Measurements from ENCODE around the gene SRBD1.

Gene SRBD1

GRCh38 chr2:45586600-45586999 is 24.5 kb downstream of the SRBD1 start:
- ATAC-seq (ENCODE audit: insufficient read depth, low read depth) = no peak
- H3K79me2 ChIP-seq (ENCODE audit: insufficient read depth, low read length) = peaks cover 3% of the 10 kb centered on the region; the same call in 1 of the 2 replicates
- H3K27ac ChIP-seq (ENCODE audit: low read length) = no peak overlapping the region
- H3K9ac ChIP-seq (ENCODE audit: low read depth, low read length) = no peak overlapping the region
- no peak overlapping the region for H3K4me2 ChIP-seq (ENCODE audit: insufficient read depth, low read length)
- no peak overlapping the region for H3K4me3 ChIP-seq (ENCODE audit: low read depth in 1 of 2, low read length in 2 of 2)
- H4K20me1 ChIP-seq (ENCODE audit: insufficient read depth, low read length) = no peaks in the 10 kb centered on the region
- H3K36me3 ChIP-seq (ENCODE audit: insufficient read depth, low read length) = peaks cover 13% of the 10 kb centered on the region; the same call in 1 of the 2 replicates
- no peaks in the 10 kb centered on the region for H3K9me3 ChIP-seq (ENCODE audit: insufficient read depth, low read length, severe bottlenecking)
- H3K4me1 ChIP-seq (ENCODE audit: insufficient read depth, low read length) = peaks cover 6% of the 10 kb centered on the region; the same call in 1 of the 2 replicates
- no peaks in the 10 kb centered on the region for H3K27me3 ChIP-seq (ENCODE audit: insufficient read depth, low read length, poor library complexity)
- no peak overlapping the region for H2AFZ ChIP-seq (ENCODE audit: low read depth, low read length)
- TF ChIP-seq CTCF (IDR thresholded peaks at IDR 0.05; ENCODE audit: borderline replicate concordance, extremely low read depth, low read length, poor library complexity, severe bottlenecking) (no peak), EZH2 (IDR thresholded peaks at IDR 0.05; ENCODE audit: borderline replicate concordance, low read depth, low read length, severe bottlenecking) (no peak)
- DNase-seq = no peak

- H3K4me3 ChIP-seq (ENCODE audit: low read depth in 1 of 2, low read length in 2 of 2) = no peak overlapping the region
- H3K9ac ChIP-seq (ENCODE audit: low read depth, low read length) = no peak overlapping the region
- peak; percentile 76 for ATAC-seq (ENCODE audit: insufficient read depth, low read depth)
- no peak for TF ChIP-seq EZH2 (IDR thresholded peaks at IDR 0.05; ENCODE audit: borderline replicate concordance, low read depth, low read length, severe bottlenecking)
- TF ChIP-seq CTCF (IDR thresholded peaks at IDR 0.05; ENCODE audit: borderline replicate concordance, extremely low read depth, low read length, poor library complexity, severe bottlenecking) = peak; percentile 76
- no peak overlapping the region for H3K27ac ChIP-seq (ENCODE audit: low read length)
- H3K27me3 ChIP-seq (ENCODE audit: insufficient read depth, low read length, poor library complexity) = no peaks in the 10 kb centered on the region
- no peak overlapping the region for H2AFZ ChIP-seq (ENCODE audit: low read depth, low read length)
- H3K4me1 ChIP-seq (ENCODE audit: insufficient read depth, low read length) = peaks cover 6% of the 10 kb centered on the region; the same call in 1 of the 2 replicates
- H4K20me1 ChIP-seq (ENCODE audit: insufficient read depth, low read length) = no peaks in the 10 kb centered on the region
- no peak overlapping the region for H3K4me2 ChIP-seq (ENCODE audit: insufficient read depth, low read length)
- peaks cover 13% of the 10 kb centered on the region; the same call in 1 of the 2 replicates for H3K36me3 ChIP-seq (ENCODE audit: insufficient read depth, low read length)
- H3K79me2 ChIP-seq (ENCODE audit: insufficient read depth, low read length) = peaks cover 3% of the 10 kb centered on the region; the same call in 1 of the 2 replicates
- peak; percentile 18 for DNase-seq
- H3K9me3 ChIP-seq (ENCODE audit: insufficient read depth, low read length, severe bottlenecking) = no peaks in the 10 kb centered on the region
Measured at GRCh38 chr2:45585267-45585861, 25.7 kb downstream of the SRBD1 start.

- no peak for DNase-seq
Measured at GRCh38 chr2:45583977-45584376, 27.1 kb downstream of the SRBD1 start.

More at GRCh38 chr2:45583977-45584376, 27.1 kb downstream of the SRBD1 start:
- Histone ChIP-seq H3K79me2 (ENCODE audit: insufficient read depth, low read length) (peaks cover 3% of the 10 kb centered on the region; the same call in 1 of the 2 replicates), H3K4me2 (ENCODE audit: insufficient read depth, low read length) (no peak overlapping the region), H2AFZ (ENCODE audit: low read depth, low read length) (no peak overlapping the region), H3K4me1 (ENCODE audit: insufficient read depth, low read length) (peaks cover 8% of the 10 kb centered on the region; the same call in 1 of the 2 replicates), H3K9ac (ENCODE audit: low read depth, low read length) (no peak overlapping the region), H3K27me3 (ENCODE audit: insufficient read depth, low read length, poor library complexity) (no peaks in the 10 kb centered on the region), H3K9me3 (ENCODE audit: insufficient read depth, low read length, severe bottlenecking) (no peaks in the 10 kb centered on the region), H4K20me1 (ENCODE audit: insufficient read depth, low read length) (no peaks in the 10 kb centered on the region), H3K4me3 (ENCODE audit: low read depth in 1 of 2, low read length in 2 of 2) (no peak overlapping the region), H3K36me3 (ENCODE audit: insufficient read depth, low read length) (peaks cover 10% of the 10 kb centered on the region; the same call in 1 of the 2 replicates), H3K27ac (ENCODE audit: low read length) (no peak overlapping the region)
- ATAC-seq (ENCODE audit: insufficient read depth, low read depth) = no peak
- TF ChIP-seq CTCF (IDR thresholded peaks at IDR 0.05; ENCODE audit: borderline replicate concordance, extremely low read depth, low read length, poor library complexity, severe bottlenecking) (no peak), EZH2 (IDR thresholded peaks at IDR 0.05; ENCODE audit: borderline replicate concordance, low read depth, low read length, severe bottlenecking) (no peak)
